ENCODE measurements around the gene WNT11. TPM values are rescaled to one million over a fixed set of nuclear protein-coding genes. Genes with fewer than 3 reads are reported as not detected.

WNT11 gene
- total RNA-seq, 6 experiments from 2014 or later, result not detected

DNA sequence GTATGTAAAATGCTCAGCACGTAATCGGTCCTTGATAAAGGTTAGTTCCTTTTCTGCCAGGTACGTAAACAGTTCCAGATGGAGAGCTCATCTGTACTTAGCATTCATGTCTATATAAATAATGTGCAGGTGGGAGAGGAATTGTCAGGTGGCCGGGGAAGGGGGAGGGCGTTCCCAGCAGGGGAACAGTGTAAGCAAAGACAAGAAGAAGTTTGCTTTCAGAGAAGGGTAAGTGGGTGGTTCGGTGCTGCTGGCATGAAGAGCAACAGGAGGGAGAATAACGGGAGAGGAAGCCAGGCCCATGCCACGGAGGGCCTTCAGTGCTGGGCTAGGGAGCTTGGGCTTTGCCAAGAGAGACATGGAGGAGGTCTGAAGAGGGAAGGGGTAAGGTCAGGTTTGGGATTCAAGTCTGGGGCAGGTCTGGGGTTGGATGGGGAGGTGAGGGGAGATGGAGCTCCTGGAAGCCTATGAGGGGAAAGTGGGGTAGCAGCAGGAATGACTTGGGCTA is 11.4 kb upstream of the WNT11 start:
- DNase-seq, result no peak
- TF ChIP-seq, protein P1, sequence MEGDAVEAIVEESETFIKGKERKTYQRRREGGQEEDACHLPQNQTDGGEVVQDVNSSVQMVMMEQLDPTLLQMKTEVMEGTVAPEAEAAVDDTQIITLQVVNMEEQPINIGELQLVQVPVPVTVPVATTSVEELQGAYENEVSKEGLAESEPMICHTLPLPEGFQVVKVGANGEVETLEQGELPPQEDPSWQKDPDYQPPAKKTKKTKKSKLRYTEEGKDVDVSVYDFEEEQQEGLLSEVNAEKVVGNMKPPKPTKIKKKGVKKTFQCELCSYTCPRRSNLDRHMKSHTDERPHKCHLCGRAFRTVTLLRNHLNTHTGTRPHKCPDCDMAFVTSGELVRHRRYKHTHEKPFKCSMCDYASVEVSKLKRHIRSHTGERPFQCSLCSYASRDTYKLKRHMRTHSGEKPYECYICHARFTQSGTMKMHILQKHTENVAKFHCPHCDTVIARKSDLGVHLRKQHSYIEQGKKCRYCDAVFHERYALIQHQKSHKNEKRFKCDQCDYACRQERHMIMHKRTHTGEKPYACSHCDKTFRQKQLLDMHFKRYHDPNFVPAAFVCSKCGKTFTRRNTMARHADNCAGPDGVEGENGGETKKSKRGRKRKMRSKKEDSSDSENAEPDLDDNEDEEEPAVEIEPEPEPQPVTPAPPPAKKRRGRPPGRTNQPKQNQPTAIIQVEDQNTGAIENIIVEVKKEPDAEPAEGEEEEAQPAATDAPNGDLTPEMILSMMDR (IDR thresholded peaks at IDR 0.05), result no peak
- peaks cover 12% of the 10 kb centered on the region for H3K27me3 Mint-ChIP-seq (ENCODE audit: insufficient read depth)
- no peak overlapping the region for H3K4me3 Mint-ChIP-seq
- peaks cover 19% of the 10 kb centered on the region for H3K4me1 Mint-ChIP-seq (ENCODE audit: low read depth)
- H3K9me3 Mint-ChIP-seq, result no peaks in the 10 kb centered on the region
- no peaks in the 10 kb centered on the region for H3K36me3 Mint-ChIP-seq (ENCODE audit: low read depth)
- no peak overlapping the region for H3K27ac Mint-ChIP-seq

DNA sequence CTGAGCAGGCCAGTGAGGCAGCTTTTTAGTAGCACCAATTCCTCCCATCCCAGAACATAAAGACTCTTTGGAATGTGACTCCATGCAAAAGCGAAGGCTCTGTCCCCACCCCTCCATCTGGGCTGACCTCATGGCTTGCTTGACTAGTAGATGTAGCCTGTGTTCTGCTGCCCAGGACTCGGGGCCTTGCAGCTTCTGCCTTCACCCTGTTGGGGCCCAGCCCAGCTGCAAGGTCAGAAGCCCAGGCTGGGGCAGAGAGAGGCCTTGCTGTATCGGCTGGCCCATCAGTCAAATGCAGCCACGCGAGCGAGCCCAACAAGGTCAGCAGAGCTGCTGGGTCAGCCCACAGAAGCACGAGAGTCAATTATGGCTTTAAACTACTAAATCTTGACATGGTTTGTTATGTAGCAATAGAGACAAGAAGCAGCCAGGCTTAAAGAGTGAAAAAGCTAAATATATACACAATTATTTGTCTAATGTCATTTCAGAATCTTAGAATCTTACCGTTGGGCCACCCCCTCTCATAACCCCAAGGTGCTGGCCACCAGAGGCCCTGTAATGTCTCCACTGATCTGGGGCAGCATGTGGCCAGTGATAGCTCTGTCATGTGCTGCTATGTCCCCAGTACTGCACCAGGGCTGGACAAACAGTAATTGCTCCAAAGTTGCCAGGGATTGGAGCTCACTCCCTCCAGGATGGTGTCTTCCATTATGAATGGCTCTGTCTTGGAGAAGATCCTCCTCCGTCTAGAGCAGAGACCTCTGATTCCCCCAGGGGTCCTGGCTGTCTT is 10.4 kb upstream of the WNT11 start:
- no peak for DNase-seq
- Mint-ChIP-seq H3K9me3 (no peaks in the 10 kb centered on the region), H3K36me3 (ENCODE audit: low read depth) (no peaks in the 10 kb centered on the region), H3K4me1 (ENCODE audit: low read depth) (peaks cover 19% of the 10 kb centered on the region), H3K27me3 (ENCODE audit: insufficient read depth) (peaks cover 12% of the 10 kb centered on the region), H3K27ac (peak overlapping the region; percentile 82), H3K4me3 (no peak overlapping the region)
- TF ChIP-seq, protein P1 (IDR thresholded peaks at IDR 0.05), result no peak

DNA sequence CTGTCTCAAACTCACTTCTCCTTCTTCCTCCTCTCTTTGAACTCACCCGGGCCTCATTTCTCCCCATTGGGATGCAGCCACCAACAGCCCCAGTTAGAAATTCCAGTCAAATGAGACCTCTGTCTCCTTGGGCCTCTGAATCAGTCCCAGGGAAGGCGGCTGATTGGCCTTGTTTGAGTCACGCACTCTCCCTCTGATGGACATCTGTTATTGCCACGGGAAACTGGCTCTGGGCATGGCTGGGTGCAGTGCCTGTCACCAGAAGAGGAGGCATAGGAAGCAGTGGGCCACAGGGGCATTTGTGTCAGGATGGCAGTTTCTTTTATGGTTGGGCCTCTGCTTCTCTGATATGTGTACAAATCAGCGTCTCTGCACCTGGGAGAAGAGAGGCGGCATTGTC is 9.6 kb upstream of the WNT11 start:
- Mint-ChIP-seq H3K4me1 (ENCODE audit: low read depth) (peaks cover 19% of the 10 kb centered on the region), H3K27me3 (ENCODE audit: insufficient read depth) (peaks cover 19% of the 10 kb centered on the region), H3K27ac (peak overlapping the region; percentile 82), H3K4me3 (no peak overlapping the region), H3K36me3 (ENCODE audit: low read depth) (no peaks in the 10 kb centered on the region), H3K9me3 (no peaks in the 10 kb centered on the region)
- peak; percentile 81 for DNase-seq
- TF ChIP-seq, protein P1 (IDR thresholded peaks at IDR 0.05), result no peak

DNA sequence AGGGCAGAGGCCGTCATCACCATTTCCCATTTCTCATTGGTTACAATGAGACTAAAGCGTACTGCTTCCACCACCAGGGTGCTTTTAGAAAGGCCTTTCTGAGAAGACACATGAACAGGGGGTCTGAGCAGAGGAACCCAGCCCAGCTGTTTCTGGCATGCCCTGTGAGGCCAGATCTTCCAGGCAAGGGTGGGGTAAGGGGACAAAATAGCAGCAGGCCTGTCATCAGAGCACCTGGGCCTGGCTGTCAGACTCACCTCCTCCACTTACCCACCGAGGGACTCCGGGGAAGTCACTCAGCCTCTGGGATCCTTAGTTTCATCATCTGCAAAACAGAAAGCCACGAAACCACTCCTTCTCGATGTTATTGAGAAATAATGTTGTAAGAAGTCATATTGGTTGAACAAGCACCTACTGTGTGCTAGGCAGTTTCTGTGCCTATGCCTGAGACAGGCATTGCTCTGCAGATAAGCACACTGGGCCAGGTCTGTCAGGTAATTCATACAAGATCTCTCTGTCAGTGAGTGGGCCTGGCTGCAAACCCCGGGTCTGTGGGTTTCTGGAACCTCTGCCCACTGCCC is 8.8 kb upstream of the WNT11 start:
- Mint-ChIP-seq H3K4me3 (no peak overlapping the region), H3K27me3 (ENCODE audit: insufficient read depth) (peaks cover 19% of the 10 kb centered on the region), H3K36me3 (ENCODE audit: low read depth) (no peaks in the 10 kb centered on the region), H3K27ac (peak overlapping the region; percentile 82), H3K9me3 (no peaks in the 10 kb centered on the region), H3K4me1 (ENCODE audit: low read depth) (peaks cover 19% of the 10 kb centered on the region)
- TF ChIP-seq, protein P1 (IDR thresholded peaks at IDR 0.05), result no peak
- no peak for DNase-seq

DNA sequence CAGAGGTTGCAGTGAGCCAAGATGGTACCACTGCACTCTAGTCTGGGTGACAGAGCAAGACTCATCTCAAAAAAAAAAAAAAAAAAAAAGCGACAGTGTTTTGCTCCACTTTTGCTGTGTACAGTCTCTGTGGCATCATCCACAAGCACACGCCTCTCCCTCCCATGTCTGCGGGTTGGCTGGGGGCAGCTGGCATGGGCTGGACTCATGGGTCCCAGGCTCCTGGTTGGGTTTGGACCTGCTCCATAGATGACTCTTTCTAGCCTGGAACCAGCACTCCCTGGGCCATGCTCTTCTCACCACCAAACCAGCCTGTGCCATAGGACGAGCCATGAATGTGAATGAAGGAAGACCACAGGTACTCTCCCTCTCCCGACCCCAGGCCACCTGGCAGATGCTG is 7.9 kb upstream of the WNT11 start:
- H3K27me3 Mint-ChIP-seq (ENCODE audit: insufficient read depth), result peaks cover 19% of the 10 kb centered on the region
- no peak overlapping the region for H3K4me3 Mint-ChIP-seq
- no peak for DNase-seq
- TF ChIP-seq, protein P1 (IDR thresholded peaks at IDR 0.05), result no peak
- peaks cover 19% of the 10 kb centered on the region for H3K4me1 Mint-ChIP-seq (ENCODE audit: low read depth)
- no peaks in the 10 kb centered on the region for H3K36me3 Mint-ChIP-seq (ENCODE audit: low read depth)
- no peaks in the 10 kb centered on the region for H3K9me3 Mint-ChIP-seq
- no peak overlapping the region for H3K27ac Mint-ChIP-seq

Measured in HFFc6 (cell line).